ENCODE results near the gene RBM11.

GRCh38 chr21:14213164-14213563 is 2.8 kb upstream of the RBM11 start:
- TF ChIP-seq, protein P1, sequence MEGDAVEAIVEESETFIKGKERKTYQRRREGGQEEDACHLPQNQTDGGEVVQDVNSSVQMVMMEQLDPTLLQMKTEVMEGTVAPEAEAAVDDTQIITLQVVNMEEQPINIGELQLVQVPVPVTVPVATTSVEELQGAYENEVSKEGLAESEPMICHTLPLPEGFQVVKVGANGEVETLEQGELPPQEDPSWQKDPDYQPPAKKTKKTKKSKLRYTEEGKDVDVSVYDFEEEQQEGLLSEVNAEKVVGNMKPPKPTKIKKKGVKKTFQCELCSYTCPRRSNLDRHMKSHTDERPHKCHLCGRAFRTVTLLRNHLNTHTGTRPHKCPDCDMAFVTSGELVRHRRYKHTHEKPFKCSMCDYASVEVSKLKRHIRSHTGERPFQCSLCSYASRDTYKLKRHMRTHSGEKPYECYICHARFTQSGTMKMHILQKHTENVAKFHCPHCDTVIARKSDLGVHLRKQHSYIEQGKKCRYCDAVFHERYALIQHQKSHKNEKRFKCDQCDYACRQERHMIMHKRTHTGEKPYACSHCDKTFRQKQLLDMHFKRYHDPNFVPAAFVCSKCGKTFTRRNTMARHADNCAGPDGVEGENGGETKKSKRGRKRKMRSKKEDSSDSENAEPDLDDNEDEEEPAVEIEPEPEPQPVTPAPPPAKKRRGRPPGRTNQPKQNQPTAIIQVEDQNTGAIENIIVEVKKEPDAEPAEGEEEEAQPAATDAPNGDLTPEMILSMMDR (IDR thresholded peaks at IDR 0.05 in 4 of 5, conservative IDR thresholded peaks at IDR 0.05 in 1 of 5): no peak
- no peak for TF ChIP-seq POLR2A (IDR thresholded peaks at IDR 0.05)
